Gastrocnemius medialis (tissue), 4 donors: Measurements from ENCODE around the gene TARS3. TPM values are rescaled to one million over a fixed set of nuclear protein-coding genes. Genes with fewer than 3 reads are reported as not detected.

Experiments used
- ATAC-seq, 2 donors: fragments of 150-250 bp; one replicate each; pipeline ENCODE4 v1.9.1; 2016
- DNase-seq, 2 donors: peaks; one replicate each; pipeline ENCODE4 v3.0.0-alpha.2; 2019
- H3K27ac ChIP-seq, 4 donors: fragments of 200-600 bp; sonication (generic); 1 replicate in 1 of 4; 2 replicates in 3 of 4; pipeline ENCODE4 v1.5.1; 2016 to 2018; ENCODE audit warnings: mild to moderate bottlenecking in 2 of 4, moderate library complexity in 1 of 4
- H3K27me3 ChIP-seq, 3 donors: fragments of 200-600 bp; sonication (generic) in 2 of 3; 1 replicate in 1 of 3; 2 replicates in 2 of 3; pipeline versions ENCODE4 v1.5.1 to v1.6.0; 2016 to 2019; ENCODE audit warnings: mild to moderate bottlenecking in 1 of 3, moderate library complexity in 1 of 3
- H3K36me3 ChIP-seq, 2 donors: fragments of 200-600 bp; sonication (generic) in 1 of 2; one replicate each; pipeline ENCODE4 v1.5.1; 2017 to 2018
- H3K4me1 ChIP-seq, 2 donors: fragments of 200-600 bp; sonication (generic) in 1 of 2; one replicate each; pipeline ENCODE4 v1.5.1; 2016 to 2017; ENCODE audit warnings: mild to moderate bottlenecking in 2 of 2
- H3K4me3 ChIP-seq, 4 donors: fragments of 200-600 bp; sonication (generic) in 3 of 4; 1 replicate in 1 of 4; 2 replicates in 3 of 4; pipeline ENCODE4 v1.5.1; 2016 to 2019; ENCODE audit warnings: mild to moderate bottlenecking in 2 of 4
- H3K9me3 ChIP-seq, 3 donors: fragments of 200-600 bp; sonication (generic) in 2 of 3; 1 replicate in 1 of 3; 2 replicates in 2 of 3; pipeline ENCODE4 v1.5.1; 2016 to 2019
- POLR2A ChIP-seq, 2 donors: fragments of 450-650 bp; IDR thresholded peaks; one replicate each; pipeline ENCODE4 v1.6.1; 2017; ENCODE audit warnings: antibody characterized with exemption in 2 of 2, mild to moderate bottlenecking in 2 of 2, moderate library complexity in 2 of 2
- in situ Hi-C, 4 donors: fragments of 200-750 bp; cut with MboI; loops; one replicate each; pipeline versions ENCODE4 v1.15.0 to v1.8.0; 2017; ENCODE audit warnings: low sequenced_read_pairs in 4 of 4
- intact Hi-C: fragments of 100-400 bp; cut with DNase I; formaldehyde crosslinking; loops from one replicate; pipeline ENCODE4 v1.15.1; 2023; ENCODE audit warnings: low total_unique reads
- total RNA-seq, 4 donors: library from RNA; depleted of rRNA; stranded (reverse); fragments of >200 nt; gene quantifications; one replicate each; pipeline versions ENCODE4 v1.1.0 to v1.2.3, GENCODE V29; 2016
- TF ChIP-seq, protein P1 (sequence below), 5 experiments: fragments of 450-650 bp in 3 of 5; fragments of 200-600 bp in 2 of 5; sonication (generic) in 2 of 5; IDR thresholded peaks in 4 of 5; conservative IDR thresholded peaks in 1 of 5; 1 replicate in 4 of 5; 2 replicates in 1 of 5; pipeline ENCODE4 v1.5.1; 2016 to 2019; ENCODE audit warnings: antibody characterized with exemption in 5 of 5, mild to moderate bottlenecking in 3 of 5, moderate library complexity in 3 of 5

TARS3 gene
- total RNA-seq, 4 donors from 2014 or later: 38.3 to 69.9 (median 55.4) TPM

DNA sequence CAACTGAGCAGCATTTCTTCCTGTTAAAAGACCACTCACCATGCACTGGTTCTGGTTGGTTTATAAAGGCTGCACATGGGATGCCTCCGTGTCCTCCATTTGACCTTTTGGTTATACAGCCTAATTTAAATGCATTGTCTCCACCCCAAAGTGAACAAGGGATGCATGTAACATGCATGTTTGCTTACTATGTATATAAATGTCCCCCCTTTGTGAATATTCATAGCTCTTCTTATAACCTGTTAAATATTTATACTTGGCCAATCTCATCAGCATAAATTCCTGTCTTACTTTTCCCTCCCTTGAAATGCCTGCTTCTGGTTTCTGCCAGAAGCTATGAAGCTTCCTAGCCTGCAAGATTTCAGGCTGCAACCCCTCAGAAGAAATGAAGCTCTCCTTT lies 27.4 kb downstream of the TARS3 start:
- TF ChIP-seq, protein P1, sequence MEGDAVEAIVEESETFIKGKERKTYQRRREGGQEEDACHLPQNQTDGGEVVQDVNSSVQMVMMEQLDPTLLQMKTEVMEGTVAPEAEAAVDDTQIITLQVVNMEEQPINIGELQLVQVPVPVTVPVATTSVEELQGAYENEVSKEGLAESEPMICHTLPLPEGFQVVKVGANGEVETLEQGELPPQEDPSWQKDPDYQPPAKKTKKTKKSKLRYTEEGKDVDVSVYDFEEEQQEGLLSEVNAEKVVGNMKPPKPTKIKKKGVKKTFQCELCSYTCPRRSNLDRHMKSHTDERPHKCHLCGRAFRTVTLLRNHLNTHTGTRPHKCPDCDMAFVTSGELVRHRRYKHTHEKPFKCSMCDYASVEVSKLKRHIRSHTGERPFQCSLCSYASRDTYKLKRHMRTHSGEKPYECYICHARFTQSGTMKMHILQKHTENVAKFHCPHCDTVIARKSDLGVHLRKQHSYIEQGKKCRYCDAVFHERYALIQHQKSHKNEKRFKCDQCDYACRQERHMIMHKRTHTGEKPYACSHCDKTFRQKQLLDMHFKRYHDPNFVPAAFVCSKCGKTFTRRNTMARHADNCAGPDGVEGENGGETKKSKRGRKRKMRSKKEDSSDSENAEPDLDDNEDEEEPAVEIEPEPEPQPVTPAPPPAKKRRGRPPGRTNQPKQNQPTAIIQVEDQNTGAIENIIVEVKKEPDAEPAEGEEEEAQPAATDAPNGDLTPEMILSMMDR (IDR thresholded peaks at IDR 0.05 in 4 of 5, conservative IDR thresholded peaks at IDR 0.05 in 1 of 5): no peak
- no peak for TF ChIP-seq POLR2A (IDR thresholded peaks at IDR 0.05)
- Histone ChIP-seq H3K36me3 (peaks cover 0 to 85% of the 10 kb centered on the region in 2 donors), H3K27ac (no peak overlapping the region), H3K4me3 (no peak overlapping the region), H3K27me3 (no peaks in the 10 kb centered on the region), H3K9me3 (no peaks in the 10 kb centered on the region), H3K4me1 (no peaks in the 10 kb centered on the region)
- intact Hi-C loops: no loop called here
- in situ Hi-C loops: no loop called here
- ATAC-seq (no peak), DNase-seq (no peak)

DNA sequence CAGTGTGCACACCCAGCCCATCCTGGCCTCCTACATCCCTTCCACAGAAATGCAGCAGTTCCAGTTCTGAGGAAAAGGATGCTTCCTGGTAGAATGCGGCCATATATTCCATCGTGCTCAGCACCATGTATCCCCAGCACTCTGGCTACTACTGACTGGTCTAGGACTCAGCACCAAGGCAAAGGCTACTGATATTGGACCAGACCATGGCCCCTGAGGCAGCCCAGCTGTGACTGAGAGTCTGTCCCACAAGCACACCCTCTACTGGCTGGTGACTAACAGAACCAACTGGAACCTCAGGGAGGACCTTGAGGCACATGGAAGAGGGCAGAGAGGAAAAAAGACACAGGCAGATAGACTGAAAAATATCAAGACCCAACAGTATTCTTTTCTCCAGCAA lies 30.0 kb downstream of the TARS3 start:
- Histone ChIP-seq H3K9me3 (no peaks in the 10 kb centered on the region), H3K4me3 (no peak overlapping the region), H3K27ac (no peak overlapping the region), H3K27me3 (no peaks in the 10 kb centered on the region), H3K4me1 (no peaks in the 10 kb centered on the region), H3K36me3 (peaks cover 0 to 59% of the 10 kb centered on the region in 2 donors)
- in situ Hi-C loops (no loop called here), intact Hi-C loops (no loop called here)
- TF ChIP-seq POLR2A (IDR thresholded peaks at IDR 0.05): no peak
- TF ChIP-seq, protein P1 (IDR thresholded peaks at IDR 0.05 in 4 of 5, conservative IDR thresholded peaks at IDR 0.05 in 1 of 5): no peak
- DNase-seq (no peak), ATAC-seq (no peak)

DNA sequence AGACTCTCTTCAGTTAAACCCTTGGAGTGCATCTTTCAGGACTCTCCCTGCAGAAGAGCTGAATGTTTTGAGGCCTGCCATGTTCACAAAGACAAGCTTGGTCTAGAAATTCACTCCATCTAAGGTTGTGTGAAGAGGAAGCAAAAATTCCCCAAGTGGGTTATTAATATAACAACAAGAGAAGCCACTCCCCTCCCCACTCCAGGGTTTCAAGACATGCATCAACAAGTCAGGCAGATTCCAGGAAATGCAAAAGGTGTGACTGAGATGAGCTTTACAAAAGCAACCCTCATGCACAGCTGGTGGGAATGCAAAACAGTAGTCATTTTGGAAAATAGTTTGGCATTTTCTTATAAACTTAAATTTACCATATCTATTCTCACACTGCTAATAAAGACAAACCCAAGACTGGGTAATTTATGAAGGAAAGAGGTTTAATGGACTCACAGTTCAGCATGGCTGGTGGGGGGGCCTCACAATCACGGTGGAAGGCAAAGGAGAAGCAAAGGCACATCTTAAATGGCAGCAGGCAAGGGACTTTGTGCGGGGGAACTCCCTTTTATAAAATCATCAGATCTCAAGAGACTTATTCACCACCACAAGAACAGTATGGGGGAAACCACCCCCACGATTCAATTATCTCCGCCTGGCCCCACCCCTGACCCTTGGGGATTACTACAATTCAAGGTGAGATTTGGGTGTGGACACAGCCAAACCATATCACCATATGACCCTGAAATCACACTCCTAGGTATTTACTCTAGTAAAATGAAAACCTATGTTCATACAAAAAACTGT lies 31.3 kb downstream of the TARS3 start:
- DNase-seq (no peak), ATAC-seq (no peak)
- in situ Hi-C loops: no loop called here
- Histone ChIP-seq H3K9me3 (no peaks in the 10 kb centered on the region), H3K36me3 (peaks cover 0 to 46% of the 10 kb centered on the region in 2 donors), H3K27ac (no peak overlapping the region), H3K4me3 (no peak overlapping the region), H3K27me3 (no peaks in the 10 kb centered on the region), H3K4me1 (no peaks in the 10 kb centered on the region)
- TF ChIP-seq, protein P1 (IDR thresholded peaks at IDR 0.05 in 4 of 5, conservative IDR thresholded peaks at IDR 0.05 in 1 of 5): no peak
- no peak for TF ChIP-seq POLR2A (IDR thresholded peaks at IDR 0.05)
- intact Hi-C loops: no loop called here

DNA sequence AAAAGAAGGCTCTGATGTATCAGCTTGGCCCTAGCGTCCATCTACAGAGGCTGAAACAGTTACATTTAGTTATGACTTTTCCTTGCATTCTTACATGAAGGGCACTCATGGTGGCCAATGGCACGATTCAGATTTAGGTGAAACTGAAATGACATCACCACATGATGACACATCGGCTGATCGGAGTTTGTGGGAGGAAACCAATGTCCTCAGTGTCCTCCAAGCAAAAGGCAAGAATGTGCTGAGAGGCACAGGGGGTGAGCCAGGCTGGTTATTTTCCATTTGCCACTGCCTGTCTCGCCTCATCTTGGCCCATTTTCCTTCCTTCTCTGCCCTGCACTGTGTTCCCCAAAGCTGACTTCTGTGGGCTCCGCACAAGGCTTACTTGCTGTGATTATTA lies 34.4 kb downstream of the TARS3 start:
- no peaks in the 10 kb centered on the region for H3K4me1 ChIP-seq
- H3K4me3 ChIP-seq: no peak overlapping the region
- DNase-seq (no peak), ATAC-seq (no peak)
- no peaks in the 10 kb centered on the region for H3K27me3 ChIP-seq
- intact Hi-C loops (no loop called here), in situ Hi-C loops (no loop called here)
- TF ChIP-seq, protein P1 (IDR thresholded peaks at IDR 0.05 in 4 of 5, conservative IDR thresholded peaks at IDR 0.05 in 1 of 5): no peak
- no peak for TF ChIP-seq POLR2A (IDR thresholded peaks at IDR 0.05)
- H3K36me3 ChIP-seq: peaks cover 0 to 28% of the 10 kb centered on the region in 2 donors
- H3K9me3 ChIP-seq: no peaks in the 10 kb centered on the region
- H3K27ac ChIP-seq: no peak overlapping the region
